Measurements from ENCODE around the gene CTSZ. TPM values are rescaled to one million over a fixed set of nuclear protein-coding genes. Genes with fewer than 3 reads are reported as not detected.

CTSZ gene
- total RNA-seq, 2 donors from 2014 or later = 117 to 152 TPM

GRCh38 chr20:59047938-59048680 is 41.1 kb upstream of the CTSZ start:
- Histone ChIP-seq H3K36me3 (no peaks in the 10 kb centered on the region), H3K4me3 (no peak overlapping the region), H3K9me3 (no peaks in the 10 kb centered on the region), H3K4me1 (peaks cover 0 to 5% of the 10 kb centered on the region in 2 donors), H3K27ac (no peak overlapping the region), H3K27me3 (no peaks in the 10 kb centered on the region)
- no peak for DNase-seq (ENCODE audit: low spot score)
- TF ChIP-seq, protein P1, sequence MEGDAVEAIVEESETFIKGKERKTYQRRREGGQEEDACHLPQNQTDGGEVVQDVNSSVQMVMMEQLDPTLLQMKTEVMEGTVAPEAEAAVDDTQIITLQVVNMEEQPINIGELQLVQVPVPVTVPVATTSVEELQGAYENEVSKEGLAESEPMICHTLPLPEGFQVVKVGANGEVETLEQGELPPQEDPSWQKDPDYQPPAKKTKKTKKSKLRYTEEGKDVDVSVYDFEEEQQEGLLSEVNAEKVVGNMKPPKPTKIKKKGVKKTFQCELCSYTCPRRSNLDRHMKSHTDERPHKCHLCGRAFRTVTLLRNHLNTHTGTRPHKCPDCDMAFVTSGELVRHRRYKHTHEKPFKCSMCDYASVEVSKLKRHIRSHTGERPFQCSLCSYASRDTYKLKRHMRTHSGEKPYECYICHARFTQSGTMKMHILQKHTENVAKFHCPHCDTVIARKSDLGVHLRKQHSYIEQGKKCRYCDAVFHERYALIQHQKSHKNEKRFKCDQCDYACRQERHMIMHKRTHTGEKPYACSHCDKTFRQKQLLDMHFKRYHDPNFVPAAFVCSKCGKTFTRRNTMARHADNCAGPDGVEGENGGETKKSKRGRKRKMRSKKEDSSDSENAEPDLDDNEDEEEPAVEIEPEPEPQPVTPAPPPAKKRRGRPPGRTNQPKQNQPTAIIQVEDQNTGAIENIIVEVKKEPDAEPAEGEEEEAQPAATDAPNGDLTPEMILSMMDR (IDR thresholded peaks at IDR 0.05) = no peak

DNA sequence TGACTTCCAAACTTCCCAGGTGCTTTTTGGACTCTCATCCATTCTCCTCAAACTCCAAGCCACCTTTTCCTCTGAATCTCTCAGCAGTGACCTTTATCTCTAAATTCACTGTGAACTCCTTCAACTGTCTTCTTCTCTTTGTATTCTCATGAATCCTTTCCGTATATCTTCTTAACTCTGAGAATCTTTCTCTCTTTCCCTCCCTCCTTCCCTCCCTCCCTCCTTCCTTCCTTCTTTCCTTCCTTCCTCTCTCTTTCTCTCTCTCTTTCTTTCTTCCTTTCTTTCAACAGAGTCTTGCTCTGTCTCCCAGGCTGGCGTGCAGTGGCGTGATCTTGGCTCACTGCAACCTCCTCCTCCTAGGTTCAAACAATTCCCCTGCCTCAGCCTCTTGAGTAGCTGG is 39.8 kb upstream of the CTSZ start:
- DNase-seq (ENCODE audit: low spot score) = no peak
- TF ChIP-seq, protein P1 (IDR thresholded peaks at IDR 0.05) = no peak
- Histone ChIP-seq H3K4me1 (peaks cover 0 to 9% of the 10 kb centered on the region in 2 donors), H3K4me3 (no peak overlapping the region), H3K27ac (no peak overlapping the region), H3K27me3 (no peaks in the 10 kb centered on the region), H3K36me3 (no peaks in the 10 kb centered on the region), H3K9me3 (no peaks in the 10 kb centered on the region)

DNA sequence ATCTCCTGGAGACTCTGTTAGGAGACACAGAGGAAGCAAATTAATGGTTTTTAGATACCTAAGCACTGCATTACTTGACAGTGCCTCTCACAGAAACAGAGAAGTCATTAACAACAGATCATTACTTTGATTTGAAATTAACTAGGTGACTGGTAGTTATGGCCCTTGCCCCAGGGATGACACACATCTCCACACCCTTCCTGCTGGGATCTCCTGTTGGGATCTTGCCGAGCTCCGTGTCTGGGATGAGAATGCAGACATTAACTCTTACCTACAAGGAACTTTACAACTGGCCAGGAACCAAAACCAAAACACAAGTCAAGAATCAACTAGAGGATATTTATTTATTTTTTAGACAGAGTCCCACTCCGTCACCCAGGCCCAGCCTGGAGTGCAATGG is 37.7 kb upstream of the CTSZ start:
- no peak for DNase-seq (ENCODE audit: low spot score)
- no peak overlapping the region for H3K4me3 ChIP-seq
- H3K9me3 ChIP-seq = no peaks in the 10 kb centered on the region
- TF ChIP-seq, protein P1 (IDR thresholded peaks at IDR 0.05) = no peak
- H3K36me3 ChIP-seq = no peaks in the 10 kb centered on the region
- H3K4me1 ChIP-seq = peaks cover 0 to 28% of the 10 kb centered on the region in 2 donors
- H3K27me3 ChIP-seq = no peaks in the 10 kb centered on the region
- peak overlapping the region in 1 of 2 donors; percentile 93 for H3K27ac ChIP-seq

- no peaks in the 10 kb centered on the region for H3K9me3 ChIP-seq
- no peaks in the 10 kb centered on the region for H3K27me3 ChIP-seq
- H3K4me3 ChIP-seq = no peak overlapping the region
- H3K27ac ChIP-seq = peak overlapping the region in 1 of 2 donors; percentile 93
- peaks cover 0 to 28% of the 10 kb centered on the region in 2 donors for H3K4me1 ChIP-seq
- TF ChIP-seq, protein P1 (IDR thresholded peaks at IDR 0.05) = no peak
- no peaks in the 10 kb centered on the region for H3K36me3 ChIP-seq
- DNase-seq (ENCODE audit: low spot score) = no peak
Observed at GRCh38 chr20:59044295-59044694, 37.2 kb upstream of the CTSZ start.

- TF ChIP-seq, protein P1 (IDR thresholded peaks at IDR 0.05) = no peak
- Histone ChIP-seq H3K4me3 (no peak overlapping the region), H3K4me1 (peaks cover 0 to 28% of the 10 kb centered on the region in 2 donors), H3K27me3 (no peaks in the 10 kb centered on the region), H3K36me3 (no peaks in the 10 kb centered on the region), H3K27ac (peak overlapping the region; percentile 2 to 93), H3K9me3 (no peaks in the 10 kb centered on the region)
- DNase-seq (ENCODE audit: low spot score) = no peak
Observed at GRCh38 chr20:59043698-59044097, 36.6 kb upstream of the CTSZ start.
